GM19438 (cell line): ENCODE measurements around the gene TRABD2B.

Source experiments
- ATAC-seq: cut with Tn5 transposase; IDR thresholded peaks from one replicate; pipeline ENCODE4 v1.9.1; 2021; ENCODE audit warnings: low read depth; ENCODE audit not compliant: unreplicated experiment

Gene TRABD2B

GRCh38 chr1:47859092-47859743, 138.0 kb downstream of the TRABD2B start:
- ATAC-seq, result no peak

- ATAC-seq, result no peak
These were observed 140.2 kb downstream of the TRABD2B start for GRCh38 chr1:47856996-47857395.

- ATAC-seq, result no peak
These were observed 142.0 kb downstream of the TRABD2B start for GRCh38 chr1:47855230-47855629.

- no peak for ATAC-seq
These were observed 142.5 kb downstream of the TRABD2B start for GRCh38 chr1:47854552-47855144.

- no peak for ATAC-seq
These were observed 143.3 kb downstream of the TRABD2B start for GRCh38 chr1:47853852-47854251.

- ATAC-seq, result no peak
These were observed 144.1 kb downstream of the TRABD2B start for GRCh38 chr1:47853059-47853458.

GRCh38 chr1:47852006-47852718, 145.0 kb downstream of the TRABD2B start:
- no peak for ATAC-seq

GRCh38 chr1:47850451-47850850, 146.7 kb downstream of the TRABD2B start:
- no peak for ATAC-seq

- no peak for ATAC-seq
These were observed 147.5 kb downstream of the TRABD2B start for GRCh38 chr1:47849591-47850261.

GRCh38 chr1:47849005-47849521, 148.1 kb downstream of the TRABD2B start:
- no peak for ATAC-seq

- ATAC-seq, result no peak
These were observed 149.4 kb downstream of the TRABD2B start for GRCh38 chr1:47847763-47848162.

GRCh38 chr1:47844558-47844955, 152.6 kb downstream of the TRABD2B start:
- ATAC-seq, result no peak

- ATAC-seq, result no peak
These were observed 153.2 kb downstream of the TRABD2B start for GRCh38 chr1:47843781-47844557.

- no peak for ATAC-seq
These were observed 154.1 kb downstream of the TRABD2B start for GRCh38 chr1:47843059-47843458.

GRCh38 chr1:47842228-47842919, 154.8 kb downstream of the TRABD2B start:
- ATAC-seq, result no peak

GRCh38 chr1:47841356-47841755, 155.8 kb downstream of the TRABD2B start:
- ATAC-seq, result no peak

- ATAC-seq, result no peak
These were observed 156.6 kb downstream of the TRABD2B start for GRCh38 chr1:47840393-47841190.

- ATAC-seq, result no peak
These were observed 157.8 kb downstream of the TRABD2B start for GRCh38 chr1:47839433-47839760.
